GF-D8 (cell line): ENCODE measurements around the gene RAB5B.
"Not testable (repeated sequence)": the region's sequence is repeated elsewhere in the genome, so short reads cannot be mapped to it uniquely, and the experiment has no call there.

ENCODE experiments used
- DNase-seq: peaks from one replicate; lab custom pipeline; 2025; lab: John Stamatoyannopoulos, UW

RAB5B gene

GRCh38 chr12:56014205-56014604 is 40.3 kb downstream of the RAB5B start:
- no peak for DNase-seq

DNA sequence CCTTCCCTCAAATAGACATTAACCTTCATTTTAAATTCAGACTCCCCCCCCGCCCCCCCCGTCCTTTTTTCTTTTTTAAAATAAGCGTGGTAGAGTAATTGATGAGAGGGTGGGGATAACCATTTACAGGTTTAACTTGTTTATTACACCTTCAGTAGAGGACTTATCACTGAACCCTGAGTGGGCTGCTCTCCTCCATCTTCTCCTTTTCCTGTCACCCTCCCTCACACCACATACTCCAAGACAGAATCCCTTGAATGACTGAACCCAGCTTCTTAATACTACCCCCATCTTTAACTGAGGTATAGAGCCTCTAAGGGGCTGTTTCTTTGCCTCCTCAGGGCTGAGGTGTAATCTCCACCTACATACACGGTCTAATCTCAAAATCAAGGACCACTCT is 43.3 kb downstream of the RAB5B start:
- no peak for DNase-seq

DNA sequence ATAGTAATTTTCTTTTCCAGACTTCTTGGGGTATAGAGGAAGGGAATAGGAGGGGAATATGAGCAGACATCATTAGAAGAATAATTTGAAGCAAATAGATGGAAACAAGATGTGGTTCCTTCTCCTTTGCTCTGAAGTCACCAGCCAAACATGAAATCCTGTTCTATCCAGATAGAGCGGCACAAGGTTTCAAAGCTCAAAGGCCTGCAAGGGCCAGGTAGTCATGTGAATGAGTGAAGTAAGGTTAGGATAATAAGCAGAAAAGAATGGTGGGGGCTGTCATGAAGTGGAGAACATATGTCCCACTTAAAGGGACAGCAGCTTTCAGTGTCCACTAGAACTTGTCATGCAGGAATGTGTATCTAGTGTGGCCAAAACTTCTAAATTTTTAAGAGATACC is 44.5 kb downstream of the RAB5B start:
- no peak for DNase-seq

GRCh38 chr12:56020423-56021184 is 46.7 kb downstream of the RAB5B start, which contains the start of gene IKZF4:
Gene IKZF4 (plus strand): TSS chr12:56021043. CDS start chr12:56021494, 451 bp downstream.
- peak; percentile 92 for DNase-seq

- DNase-seq = no peak
Observed at GRCh38 chr12:56021889-56022497, 48.1 kb downstream of the RAB5B start.

GRCh38 chr12:56028511-56029165 is 54.8 kb downstream of the RAB5B start:
- no peak for DNase-seq

DNA sequence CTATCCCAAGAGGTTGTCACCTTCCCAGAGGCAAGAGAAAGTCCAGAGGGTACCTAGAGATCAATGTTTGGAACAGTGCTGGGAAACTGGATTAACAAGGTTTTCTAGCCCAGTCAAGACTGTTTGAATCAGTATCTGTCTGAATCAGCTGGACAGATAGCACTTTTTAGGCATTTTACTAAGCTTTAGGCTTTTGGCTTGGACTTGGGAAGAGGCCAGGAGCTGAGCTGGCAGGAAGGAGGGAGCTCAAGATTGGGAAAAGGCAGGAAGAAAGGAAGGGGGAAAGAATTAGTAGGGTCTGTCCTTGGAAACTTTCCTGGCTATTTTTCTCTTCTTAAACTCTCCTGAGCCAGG is 55.3 kb downstream of the RAB5B start:
- no peak for DNase-seq

GRCh38 chr12:56029666-56030293 is 55.9 kb downstream of the RAB5B start:
- DNase-seq = peak; percentile 13

- no peak for DNase-seq
Observed at GRCh38 chr12:56031987-56032386, 58.1 kb downstream of the RAB5B start.

GRCh38 chr12:56034586-56035332 is 60.9 kb downstream of the RAB5B start:
- no peak for DNase-seq

DNA sequence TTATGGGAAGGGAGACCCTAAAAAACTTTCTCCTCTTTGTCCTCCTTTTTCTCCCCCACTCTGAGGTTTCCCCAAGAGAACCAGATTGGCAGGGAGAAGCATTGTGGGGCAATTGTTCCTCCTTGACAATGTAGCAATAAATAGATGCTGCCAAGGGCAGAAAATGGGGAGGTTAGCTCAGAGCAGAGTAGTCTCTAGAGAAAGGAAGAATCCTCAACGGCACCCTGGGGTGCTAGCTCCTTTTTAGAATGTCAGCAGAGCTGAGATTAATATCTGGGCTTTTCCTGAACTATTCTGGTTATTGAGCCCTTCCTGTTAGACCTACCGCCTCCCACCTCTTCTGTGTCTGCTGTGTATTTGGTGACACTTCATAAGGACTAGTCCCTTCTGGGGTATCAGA is 63.3 kb downstream of the RAB5B start:
- DNase-seq = no peak

DNA sequence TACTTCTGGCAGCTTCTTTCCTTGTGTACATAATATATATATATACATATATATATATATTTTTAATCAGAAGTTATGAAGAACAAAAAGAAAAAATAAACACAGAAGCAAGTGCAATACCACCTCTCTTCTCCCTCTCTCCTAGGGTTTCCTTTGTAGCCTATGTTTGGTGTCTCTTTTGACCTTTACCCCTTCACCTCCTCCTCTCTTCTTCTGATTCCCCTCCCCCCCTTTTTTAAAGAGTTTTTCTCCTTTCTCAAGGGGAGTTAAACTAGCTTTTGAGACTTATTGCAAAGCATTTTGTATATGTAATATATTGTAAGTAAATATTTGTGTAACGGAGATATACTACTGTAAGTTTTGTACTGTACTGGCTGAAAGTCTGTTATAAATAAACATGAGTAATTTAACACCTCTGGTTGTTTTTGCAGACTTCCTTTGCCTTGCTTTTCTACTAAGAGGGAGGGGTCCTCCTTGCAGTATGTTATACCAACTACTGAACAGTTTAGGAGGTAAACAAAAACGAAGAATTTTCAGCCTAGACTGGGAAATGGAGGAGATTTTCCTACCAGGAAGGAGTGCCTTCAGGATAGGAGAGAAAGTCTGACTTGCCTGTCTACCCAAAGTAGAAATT is 64.3 kb downstream of the RAB5B start:
- DNase-seq = no peak

- DNase-seq = no peak
Observed at GRCh38 chr12:56040151-56040550, 66.3 kb downstream of the RAB5B start.

DNA sequence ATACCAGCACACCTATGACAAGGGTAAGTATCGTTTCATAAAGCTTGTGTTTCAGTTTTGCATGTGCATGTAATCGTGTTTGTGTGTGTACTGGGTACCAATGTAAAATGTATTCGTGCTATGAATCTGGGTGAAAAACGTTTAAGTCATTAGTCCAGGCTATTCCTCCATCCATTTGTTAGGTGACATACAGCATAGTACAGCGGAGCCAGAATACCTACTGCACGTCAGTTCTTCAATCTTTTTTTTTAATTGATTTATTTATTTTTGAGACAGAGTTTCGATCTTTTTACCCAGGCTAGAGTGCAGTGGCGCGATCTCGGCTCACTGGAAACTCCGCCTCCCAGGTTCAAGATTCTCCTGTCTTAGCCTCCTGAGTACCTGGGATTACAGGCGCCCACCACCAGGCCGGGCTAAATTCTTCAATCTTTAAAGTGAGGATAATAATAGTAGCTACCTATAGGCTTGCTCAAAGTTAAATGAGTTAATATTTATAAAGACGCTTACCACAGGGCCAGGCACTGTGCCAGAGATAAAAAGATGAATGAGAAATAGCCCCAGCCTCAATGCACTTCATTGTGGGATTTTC is 67.2 kb downstream of the RAB5B start:
- no peak for DNase-seq

GRCh38 chr12:56041552-56042429 is 67.9 kb downstream of the RAB5B start, which contains the start of gene RPS26:
Gene RPS26 (plus strand): TSS chr12:56041918. CDS start chr12:56042167, 249 bp downstream.
- peak; percentile 97 for DNase-seq

GRCh38 chr12:56042430-56042813 is 68.5 kb downstream of the RAB5B start:
- not testable (repeated sequence) for DNase-seq

GRCh38 chr12:56042843-56043242 is 69.0 kb downstream of the RAB5B start:
- DNase-seq = no peak
